ENCODE results near the gene TMEM134. TPM values are rescaled to one million over a fixed set of nuclear protein-coding genes. Genes with fewer than 3 reads are reported as not detected.
"Not testable (repeated sequence)": the region's sequence is repeated elsewhere in the genome, so short reads cannot be mapped to it uniquely, and the experiment has no call there.

Gene TMEM134
- total RNA-seq, 1 experiment from 2014 or later = 34.9 TPM

- Histone ChIP-seq H3K27me3 (ENCODE audit: control insufficient read depth, insufficient read depth, low read length) (peaks cover 5% of the 10 kb centered on the region), H3K36me3 (replicated peaks; ENCODE audit: control insufficient read depth, insufficient read depth, low read length) (no peaks in the 10 kb centered on the region), H3K4me3 (ENCODE audit: insufficient read depth, low read depth, low read length) (no peak overlapping the region; the same call in 1 of the 2 replicates)
- no peak for DNase-seq
Observed at GRCh38 chr11:67483831-67484665, 15.0 kb upstream of the TMEM134 start.

GRCh38 chr11:67482827-67483798 is 14.1 kb upstream of the TMEM134 start, which contains the start of gene AIP:
Gene AIP (plus strand): TSS chr11:67483026. CDS start chr11:67483159, 133 bp downstream.
- Histone ChIP-seq H3K27me3 (ENCODE audit: control insufficient read depth, insufficient read depth, low read length) (peaks cover 5% of the 10 kb centered on the region), H3K36me3 (replicated peaks; ENCODE audit: control insufficient read depth, insufficient read depth, low read length) (no peaks in the 10 kb centered on the region), H3K4me3 (ENCODE audit: insufficient read depth, low read depth, low read length) (peak within 1 kb of the TSS; percentile 51)
- peak; percentile 100 for DNase-seq

- no peak for DNase-seq
- Histone ChIP-seq H3K36me3 (replicated peaks; ENCODE audit: control insufficient read depth, insufficient read depth, low read length) (no peaks in the 10 kb centered on the region), H3K27me3 (ENCODE audit: control insufficient read depth, insufficient read depth, low read length) (peaks cover 5% of the 10 kb centered on the region), H3K4me3 (ENCODE audit: insufficient read depth, low read depth, low read length) (peak overlapping the region; percentile 51)
Observed at GRCh38 chr11:67482275-67482826, 13.3 kb upstream of the TMEM134 start.

GRCh38 chr11:67477344-67478050 is 8.4 kb upstream of the TMEM134 start:
- not testable (repeated sequence) for H3K36me3 ChIP-seq (replicated peaks; ENCODE audit: control insufficient read depth, insufficient read depth, low read length); DNase-seq; H3K27me3 ChIP-seq (ENCODE audit: control insufficient read depth, insufficient read depth, low read length); H3K4me3 ChIP-seq (ENCODE audit: insufficient read depth, low read depth, low read length)

- not testable (repeated sequence) for H3K36me3 ChIP-seq (replicated peaks; ENCODE audit: control insufficient read depth, insufficient read depth, low read length); DNase-seq; H3K4me3 ChIP-seq (ENCODE audit: insufficient read depth, low read depth, low read length); H3K27me3 ChIP-seq (ENCODE audit: control insufficient read depth, insufficient read depth, low read length)
Observed at GRCh38 chr11:67476692-67477091, 7.6 kb upstream of the TMEM134 start.

GRCh38 chr11:67472882-67473281 is 3.8 kb upstream of the TMEM134 start:
- peak; percentile 51 for DNase-seq
- H3K4me3 ChIP-seq (ENCODE audit: insufficient read depth, low read depth, low read length) = no peak overlapping the region
- H3K27me3 ChIP-seq (ENCODE audit: control insufficient read depth, insufficient read depth, low read length) = no peaks in the 10 kb centered on the region

GRCh38 chr11:67470337-67471002 is 1.4 kb upstream of the TMEM134 start:
- peak; percentile 16 for DNase-seq
- no peaks in the 10 kb centered on the region for H3K27me3 ChIP-seq (ENCODE audit: control insufficient read depth, insufficient read depth, low read length)
- no peak overlapping the region for H3K4me3 ChIP-seq (ENCODE audit: insufficient read depth, low read depth, low read length)
- no peaks in the 10 kb centered on the region for H3K36me3 ChIP-seq (replicated peaks; ENCODE audit: control insufficient read depth, insufficient read depth, low read length)

More at GRCh38 chr11:67472882-67473281, 3.8 kb upstream of the TMEM134 start:
- no peaks in the 10 kb centered on the region for H3K36me3 ChIP-seq (replicated peaks; ENCODE audit: control insufficient read depth, insufficient read depth, low read length)

- H3K4me3 ChIP-seq (ENCODE audit: insufficient read depth, low read depth, low read length) = peak overlapping the region; percentile 53
- no peak for DNase-seq
- H3K27me3 ChIP-seq (ENCODE audit: control insufficient read depth, insufficient read depth, low read length) = no peaks in the 10 kb centered on the region
Observed at GRCh38 chr11:67469508-67469811, 409 bp upstream of the TMEM134 start.

GRCh38 chr11:67468456-67468758 is 644 bp downstream of the TMEM134 start:
- H3K4me3 ChIP-seq (ENCODE audit: insufficient read depth, low read depth, low read length) = peak overlapping the region; percentile 83
- H3K27me3 ChIP-seq (ENCODE audit: control insufficient read depth, insufficient read depth, low read length) = no peaks in the 10 kb centered on the region
- H3K36me3 ChIP-seq (replicated peaks; ENCODE audit: control insufficient read depth, insufficient read depth, low read length) = no peaks in the 10 kb centered on the region
- DNase-seq = no peak

More at GRCh38 chr11:67469508-67469811, 409 bp upstream of the TMEM134 start:
- no peaks in the 10 kb centered on the region for H3K36me3 ChIP-seq (replicated peaks; ENCODE audit: control insufficient read depth, insufficient read depth, low read length)

GRCh38 chr11:67468056-67468455 is 995 bp downstream of the TMEM134 start:
- no peaks in the 10 kb centered on the region for H3K27me3 ChIP-seq (ENCODE audit: control insufficient read depth, insufficient read depth, low read length)
- H3K4me3 ChIP-seq (ENCODE audit: insufficient read depth, low read depth, low read length) = peak overlapping the region; percentile 83
- DNase-seq = peak; percentile 61
- H3K36me3 ChIP-seq (replicated peaks; ENCODE audit: control insufficient read depth, insufficient read depth, low read length) = no peaks in the 10 kb centered on the region

- peak; percentile 61 for DNase-seq
Observed at GRCh38 chr11:67466962-67467771, 1.9 kb downstream of the TMEM134 start.

GRCh38 chr11:67466367-67466766 is 2.7 kb downstream of the TMEM134 start:
- peak; percentile 30 for DNase-seq
- Histone ChIP-seq H3K4me3 (ENCODE audit: insufficient read depth, low read depth, low read length) (no peak overlapping the region), H3K27me3 (ENCODE audit: control insufficient read depth, insufficient read depth, low read length) (no peaks in the 10 kb centered on the region), H3K36me3 (replicated peaks; ENCODE audit: control insufficient read depth, insufficient read depth, low read length) (no peaks in the 10 kb centered on the region)

More at GRCh38 chr11:67466962-67467771, 1.9 kb downstream of the TMEM134 start:
- Histone ChIP-seq H3K36me3 (replicated peaks; ENCODE audit: control insufficient read depth, insufficient read depth, low read length) (no peaks in the 10 kb centered on the region), H3K27me3 (ENCODE audit: control insufficient read depth, insufficient read depth, low read length) (no peaks in the 10 kb centered on the region), H3K4me3 (ENCODE audit: insufficient read depth, low read depth, low read length) (no peak overlapping the region)

- H3K27me3 ChIP-seq (ENCODE audit: control insufficient read depth, insufficient read depth, low read length); H3K36me3 ChIP-seq (replicated peaks; ENCODE audit: control insufficient read depth, insufficient read depth, low read length); DNase-seq: not testable (repeated sequence)
- peak overlapping the region; percentile 80 for H3K4me3 ChIP-seq (ENCODE audit: insufficient read depth, low read depth, low read length)
Observed at GRCh38 chr11:67465530-67465929, 3.5 kb downstream of the TMEM134 start.
